Measurements from ENCODE around the gene BTLA. TPM values are rescaled to one million over a fixed set of nuclear protein-coding genes. Genes with fewer than 3 reads are reported as not detected.

Gene BTLA
- total RNA-seq, 2 donors from 2014 or later = not detected

DNA sequence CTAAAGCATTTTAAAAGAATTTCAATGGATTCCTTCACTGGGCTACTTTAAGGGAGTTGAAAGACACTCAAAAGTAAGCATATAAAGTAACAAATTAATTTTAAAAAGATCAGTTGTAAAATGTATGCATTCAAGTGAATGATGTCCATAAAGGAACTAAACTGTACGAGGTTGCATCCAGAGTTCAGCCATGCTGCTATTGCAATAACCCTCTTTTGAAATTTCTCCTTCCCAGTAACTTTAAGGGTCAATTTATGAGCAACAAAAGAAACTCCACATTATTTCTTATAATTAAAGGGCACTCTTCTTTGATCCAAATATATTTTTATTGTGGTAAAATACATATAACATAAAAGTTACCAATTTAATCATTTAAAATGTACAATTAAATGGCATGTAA, 22.9 kb downstream of the BTLA start:
- H3K9me3 Mint-ChIP-seq = peaks cover 4% of the 10 kb centered on the region
- TF ChIP-seq, protein P1, sequence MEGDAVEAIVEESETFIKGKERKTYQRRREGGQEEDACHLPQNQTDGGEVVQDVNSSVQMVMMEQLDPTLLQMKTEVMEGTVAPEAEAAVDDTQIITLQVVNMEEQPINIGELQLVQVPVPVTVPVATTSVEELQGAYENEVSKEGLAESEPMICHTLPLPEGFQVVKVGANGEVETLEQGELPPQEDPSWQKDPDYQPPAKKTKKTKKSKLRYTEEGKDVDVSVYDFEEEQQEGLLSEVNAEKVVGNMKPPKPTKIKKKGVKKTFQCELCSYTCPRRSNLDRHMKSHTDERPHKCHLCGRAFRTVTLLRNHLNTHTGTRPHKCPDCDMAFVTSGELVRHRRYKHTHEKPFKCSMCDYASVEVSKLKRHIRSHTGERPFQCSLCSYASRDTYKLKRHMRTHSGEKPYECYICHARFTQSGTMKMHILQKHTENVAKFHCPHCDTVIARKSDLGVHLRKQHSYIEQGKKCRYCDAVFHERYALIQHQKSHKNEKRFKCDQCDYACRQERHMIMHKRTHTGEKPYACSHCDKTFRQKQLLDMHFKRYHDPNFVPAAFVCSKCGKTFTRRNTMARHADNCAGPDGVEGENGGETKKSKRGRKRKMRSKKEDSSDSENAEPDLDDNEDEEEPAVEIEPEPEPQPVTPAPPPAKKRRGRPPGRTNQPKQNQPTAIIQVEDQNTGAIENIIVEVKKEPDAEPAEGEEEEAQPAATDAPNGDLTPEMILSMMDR (conservative IDR thresholded peaks at IDR 0.05) = no peak
- peaks cover 4% of the 10 kb centered on the region for H3K36me3 Mint-ChIP-seq (ENCODE audit: low read depth)
- no peak overlapping the region for H3K27ac Mint-ChIP-seq
- Histone ChIP-seq H3K4me3 (ENCODE audit: low read length) (no peak overlapping the region), H3K36me3 (ENCODE audit: control insufficient read depth, insufficient read depth, low read length) (no peaks in the 10 kb centered on the region), H3K9ac (ENCODE audit: extremely low read depth, low read length, poor library complexity, severe bottlenecking) (no peak overlapping the region), H3K9me3 (ENCODE audit: control insufficient read depth, low read length) (no peaks in the 10 kb centered on the region), H3K4me1 (ENCODE audit: control insufficient read depth, insufficient read depth, low read length) (no peaks in the 10 kb centered on the region), H3K27ac (ENCODE audit: low read depth, low read length) (no peak overlapping the region), H3K27me3 (ENCODE audit: control insufficient read depth, insufficient read depth, low read length, poor library complexity, severe bottlenecking) (no peaks in the 10 kb centered on the region)
- H3K4me3 Mint-ChIP-seq = no peak overlapping the region
- H3K4me1 Mint-ChIP-seq = peaks cover 22% of the 10 kb centered on the region
- no peak for DNase-seq
- WGBS, 2 experiments (ENCODE audit: insufficient coverage in 1 of 2, insufficient read length in 1 of 2) = 88 to 100% methylated on average over 1 of the region's 1 CpG
- no peaks in the 10 kb centered on the region for H3K27me3 Mint-ChIP-seq (ENCODE audit: insufficient read depth)

DNA sequence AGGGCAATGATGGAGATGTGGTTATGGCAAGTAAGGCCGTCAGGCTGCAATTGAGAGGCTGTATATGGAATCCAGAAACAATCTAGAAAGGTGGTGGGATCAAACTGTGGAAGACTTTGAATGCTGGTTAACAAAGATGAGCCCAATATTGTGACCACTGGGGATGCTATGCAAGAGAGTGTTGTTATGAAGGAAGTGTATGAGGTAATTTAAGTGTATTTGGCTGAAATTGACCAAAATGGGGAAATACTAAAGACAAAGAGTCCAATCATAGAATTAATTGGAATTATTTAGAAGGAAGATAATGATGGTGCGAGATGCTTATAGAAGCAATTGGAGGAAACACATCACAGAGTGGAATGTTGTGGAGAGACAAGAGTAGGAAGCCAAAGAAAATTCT, 24.5 kb downstream of the BTLA start:
- Mint-ChIP-seq H3K4me3 (no peak overlapping the region), H3K9me3 (no peaks in the 10 kb centered on the region), H3K27me3 (ENCODE audit: insufficient read depth) (no peaks in the 10 kb centered on the region), H3K27ac (no peak overlapping the region), H3K36me3 (ENCODE audit: low read depth) (no peaks in the 10 kb centered on the region), H3K4me1 (peaks cover 27% of the 10 kb centered on the region)
- Histone ChIP-seq H3K27me3 (ENCODE audit: control insufficient read depth, insufficient read depth, low read length, poor library complexity, severe bottlenecking) (no peaks in the 10 kb centered on the region), H3K4me3 (ENCODE audit: low read length) (no peak overlapping the region), H3K9me3 (ENCODE audit: control insufficient read depth, low read length) (no peaks in the 10 kb centered on the region), H3K36me3 (ENCODE audit: control insufficient read depth, insufficient read depth, low read length) (no peaks in the 10 kb centered on the region), H3K9ac (ENCODE audit: extremely low read depth, low read length, poor library complexity, severe bottlenecking) (no peak overlapping the region), H3K27ac (ENCODE audit: low read depth, low read length) (no peak overlapping the region), H3K4me1 (ENCODE audit: control insufficient read depth, insufficient read depth, low read length) (no peaks in the 10 kb centered on the region)
- WGBS, 2 experiments (ENCODE audit: insufficient coverage in 1 of 2, insufficient read length in 1 of 2) = 87 to 91% methylated on average over 2 of the region's 2 CpGs
- no peak for DNase-seq
- TF ChIP-seq, protein P1 (conservative IDR thresholded peaks at IDR 0.05) = no peak

DNA sequence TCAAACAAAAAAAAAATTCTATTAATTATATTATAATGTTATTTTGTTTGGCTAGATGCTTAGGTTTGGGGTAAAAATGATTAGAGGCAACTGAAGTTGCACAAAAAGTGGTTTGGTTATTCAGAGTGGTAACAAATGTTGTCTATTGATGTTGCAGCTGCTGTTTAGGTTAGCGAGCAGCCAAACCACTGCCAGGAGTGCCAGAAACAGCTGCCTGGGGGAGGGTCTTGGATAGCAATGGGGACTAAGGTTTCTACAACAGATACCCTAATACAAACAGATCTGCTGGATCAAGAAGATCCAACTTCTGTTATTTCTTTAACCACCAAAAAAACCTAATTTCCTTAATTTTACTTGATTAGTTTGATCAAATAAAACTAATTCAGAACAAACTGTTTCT, 26.6 kb downstream of the BTLA start:
- H3K4me1 ChIP-seq (ENCODE audit: control insufficient read depth, insufficient read depth, low read length) = no peaks in the 10 kb centered on the region
- Mint-ChIP-seq H3K27me3 (ENCODE audit: insufficient read depth) (no peaks in the 10 kb centered on the region), H3K4me1 (peaks cover 27% of the 10 kb centered on the region), H3K4me3 (no peak overlapping the region), H3K9me3 (no peaks in the 10 kb centered on the region), H3K36me3 (ENCODE audit: low read depth) (no peaks in the 10 kb centered on the region), H3K27ac (no peak overlapping the region)
- no peak overlapping the region for H3K9ac ChIP-seq (ENCODE audit: extremely low read depth, low read length, poor library complexity, severe bottlenecking)
- H3K4me3 ChIP-seq (ENCODE audit: low read length) = no peak overlapping the region
- TF ChIP-seq, protein P1 (conservative IDR thresholded peaks at IDR 0.05) = no peak
- H3K9me3 ChIP-seq (ENCODE audit: control insufficient read depth, low read length) = no peaks in the 10 kb centered on the region
- H3K36me3 ChIP-seq (ENCODE audit: control insufficient read depth, insufficient read depth, low read length) = no peaks in the 10 kb centered on the region
- H3K27me3 ChIP-seq (ENCODE audit: control insufficient read depth, insufficient read depth, low read length, poor library complexity, severe bottlenecking) = no peaks in the 10 kb centered on the region
- H3K27ac ChIP-seq (ENCODE audit: low read depth, low read length) = no peak overlapping the region
- DNase-seq = no peak
- 100% methylated on average over 1 of the region's 1 CpG; no CpG with 5 or more reads in 1 of the 2 experiments for WGBS, 2 experiments (ENCODE audit: insufficient coverage in 1 of 2, insufficient read length in 1 of 2)

Measured in endodermal cell (in vitro differentiated cells).